H1 (cell line): ENCODE data around the gene PTPN13.

Source experiments
- CREB1 ChIP-seq: IDR thresholded peaks from 2 replicates; pipeline ENCODE4 v1.6.1; 2012; ENCODE audit warnings: inconsistent platforms
- EZH2 ChIP-seq: fragments of 200-600 bp; sonication (generic); IDR thresholded peaks from 2 replicates; pipeline ENCODE4 v1.7.1; 2012; ENCODE audit warnings: low read depth, mild to moderate bottlenecking, moderate library complexity, low read length, inconsistent platforms; ENCODE audit not compliant: severe bottlenecking
- GABPA ChIP-seq: IDR thresholded peaks from 2 replicates; pipeline ENCODE4 v1.6.1; 2011; ENCODE audit warnings: mild to moderate bottlenecking, low read length, moderate library complexity, borderline replicate concordance; ENCODE audit not compliant: insufficient read depth
- POLR2A ChIP-seq, 2 experiments: IDR thresholded peaks; 1 replicate in 1 of 2; 2 replicates in 1 of 2; pipeline ENCODE4 v1.6.1; 2011; ENCODE audit warnings: low read depth in 2 of 2, low read length in 2 of 2, mild to moderate bottlenecking in 2 of 2; ENCODE audit errors: control extremely low read depth in 1 of 2
- POLR2AphosphoS5 ChIP-seq: IDR thresholded peaks from 2 replicates; pipeline ENCODE4 v1.6.1; 2011; ENCODE audit warnings: low read depth, low read length
- RNF2 ChIP-seq: fragments of 200-900, 300-1000 bp; sonication (generic); IDR thresholded peaks from 2 replicates; pipeline ENCODE4 v1.7.1; 2016; ENCODE audit warnings: borderline replicate concordance, low read depth, mild to moderate bottlenecking, antibody characterized with exemption, low read length; ENCODE audit not compliant: poor library complexity, severe bottlenecking; ENCODE audit errors: missing control alignments
- SIN3A ChIP-seq, 2 experiments: IDR thresholded peaks in 1 of 2; conservative IDR thresholded peaks in 1 of 2; 2 replicates each; pipeline ENCODE4 v1.6.1; 2011 to 2012; ENCODE audit warnings: low read length in 2 of 2, improper control_type of control experiment in 1 of 2, low read depth in 1 of 2, mild to moderate bottlenecking in 1 of 2
- TAF1 ChIP-seq: IDR thresholded peaks from 2 replicates; pipeline ENCODE4 v1.6.1; 2011; ENCODE audit warnings: mild to moderate bottlenecking, low read depth, low read length
- YY1 ChIP-seq: IDR thresholded peaks from 2 replicates; pipeline ENCODE4 v1.6.1; 2011; ENCODE audit warnings: low read depth, mild to moderate bottlenecking, low read length
- ZNF274 ChIP-seq: IDR thresholded peaks from 2 replicates; pipeline ENCODE4 v1.7.0; 2012; ENCODE audit warnings: low read length, borderline replicate concordance; ENCODE audit errors: extremely low read depth
- TF ChIP-seq, protein P1 (sequence below), 3 experiments: IDR thresholded peaks; 1 replicate in 2 of 3; 2 replicates in 1 of 3; pipeline versions ENCODE4 v1.5.1 to v1.6.1; 2011; ENCODE audit warnings: low read length in 3 of 3, mild to moderate bottlenecking in 3 of 3, inconsistent platforms in 2 of 3, low read depth in 1 of 3, moderate library complexity in 1 of 3; ENCODE audit not compliant: insufficient read depth in 1 of 3; ENCODE audit errors: control extremely low read depth in 1 of 3
- TF ChIP-seq, protein P2 (sequence below): IDR thresholded peaks from 2 replicates; pipeline ENCODE4 v1.6.1; 2012; ENCODE audit warnings: inconsistent platforms
- TF ChIP-seq, protein P3 (sequence below): IDR thresholded peaks from 2 replicates; pipeline ENCODE4 v1.6.1; 2011; ENCODE audit warnings: low read length, improper control_type of control experiment

DNA sequence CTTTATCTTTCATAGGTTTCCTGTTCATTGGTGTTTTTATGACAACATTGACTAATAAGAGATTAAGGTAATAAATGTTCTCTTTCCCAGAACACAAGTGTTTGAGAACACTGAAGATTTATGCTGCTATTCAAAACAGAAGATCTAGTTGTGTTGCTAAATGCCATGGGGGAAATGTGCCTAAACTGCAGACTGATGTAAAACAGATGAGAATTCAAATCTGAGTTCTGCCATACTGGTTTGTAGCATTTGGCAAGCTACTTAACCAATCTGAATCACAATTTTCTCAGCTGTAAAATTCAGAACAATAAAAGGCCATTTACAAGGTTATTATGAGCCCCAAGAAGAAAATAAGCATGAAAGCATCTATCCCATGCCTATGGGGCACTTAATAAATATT lies 252.8 kb downstream of the PTPN13 start:
- TF ChIP-seq, protein P1, sequence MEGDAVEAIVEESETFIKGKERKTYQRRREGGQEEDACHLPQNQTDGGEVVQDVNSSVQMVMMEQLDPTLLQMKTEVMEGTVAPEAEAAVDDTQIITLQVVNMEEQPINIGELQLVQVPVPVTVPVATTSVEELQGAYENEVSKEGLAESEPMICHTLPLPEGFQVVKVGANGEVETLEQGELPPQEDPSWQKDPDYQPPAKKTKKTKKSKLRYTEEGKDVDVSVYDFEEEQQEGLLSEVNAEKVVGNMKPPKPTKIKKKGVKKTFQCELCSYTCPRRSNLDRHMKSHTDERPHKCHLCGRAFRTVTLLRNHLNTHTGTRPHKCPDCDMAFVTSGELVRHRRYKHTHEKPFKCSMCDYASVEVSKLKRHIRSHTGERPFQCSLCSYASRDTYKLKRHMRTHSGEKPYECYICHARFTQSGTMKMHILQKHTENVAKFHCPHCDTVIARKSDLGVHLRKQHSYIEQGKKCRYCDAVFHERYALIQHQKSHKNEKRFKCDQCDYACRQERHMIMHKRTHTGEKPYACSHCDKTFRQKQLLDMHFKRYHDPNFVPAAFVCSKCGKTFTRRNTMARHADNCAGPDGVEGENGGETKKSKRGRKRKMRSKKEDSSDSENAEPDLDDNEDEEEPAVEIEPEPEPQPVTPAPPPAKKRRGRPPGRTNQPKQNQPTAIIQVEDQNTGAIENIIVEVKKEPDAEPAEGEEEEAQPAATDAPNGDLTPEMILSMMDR (IDR thresholded peaks at IDR 0.05; ENCODE audit: control extremely low read depth in 1 of 3, insufficient read depth in 1 of 3, low read depth in 1 of 3, low read length in 3 of 3): no peak
- TF ChIP-seq GABPA (no peak), TAF1 (no peak), ZNF274 (no peak), RNF2 (no peak), CREB1 (no peak), YY1 (no peak), POLR2A (IDR thresholded peaks at IDR 0.05; ENCODE audit: control extremely low read depth in 1 of 2, low read depth in 2 of 2, low read length in 2 of 2) (no peak), EZH2 (no peak), POLR2AphosphoS5 (no peak), SIN3A (conservative IDR thresholded peaks at IDR 0.05 in 1 of 2, IDR thresholded peaks at IDR 0.05 in 1 of 2; ENCODE audit: low read depth in 1 of 2, low read length in 2 of 2) (no peak)
- TF ChIP-seq, protein P2, sequence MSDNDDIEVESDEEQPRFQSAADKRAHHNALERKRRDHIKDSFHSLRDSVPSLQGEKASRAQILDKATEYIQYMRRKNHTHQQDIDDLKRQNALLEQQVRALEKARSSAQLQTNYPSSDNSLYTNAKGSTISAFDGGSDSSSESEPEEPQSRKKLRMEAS: no peak
- TF ChIP-seq, protein P3, sequence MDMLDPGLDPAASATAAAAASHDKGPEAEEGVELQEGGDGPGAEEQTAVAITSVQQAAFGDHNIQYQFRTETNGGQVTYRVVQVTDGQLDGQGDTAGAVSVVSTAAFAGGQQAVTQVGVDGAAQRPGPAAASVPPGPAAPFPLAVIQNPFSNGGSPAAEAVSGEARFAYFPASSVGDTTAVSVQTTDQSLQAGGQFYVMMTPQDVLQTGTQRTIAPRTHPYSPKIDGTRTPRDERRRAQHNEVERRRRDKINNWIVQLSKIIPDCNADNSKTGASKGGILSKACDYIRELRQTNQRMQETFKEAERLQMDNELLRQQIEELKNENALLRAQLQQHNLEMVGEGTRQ: no peak
